AG09319 (cell line): ENCODE data around the gene SNTA1.
A peak's percentile ranks its signal among the peaks of the same experiment; 100 is the strongest.

Experiments used
- DNase-seq: peaks from one replicate; pipeline ENCODE4 v3.0.0-alpha.2; 2010; ENCODE audit warnings: low read depth; ENCODE audit errors: extremely low read depth
- TF ChIP-seq, protein P1 (sequence below): IDR thresholded peaks from 2 replicates; pipeline ENCODE4 v1.5.1; 2011; ENCODE audit warnings: low read depth, mild to moderate bottlenecking, inconsistent platforms, low read length, moderate library complexity

Gene SNTA1

DNA sequence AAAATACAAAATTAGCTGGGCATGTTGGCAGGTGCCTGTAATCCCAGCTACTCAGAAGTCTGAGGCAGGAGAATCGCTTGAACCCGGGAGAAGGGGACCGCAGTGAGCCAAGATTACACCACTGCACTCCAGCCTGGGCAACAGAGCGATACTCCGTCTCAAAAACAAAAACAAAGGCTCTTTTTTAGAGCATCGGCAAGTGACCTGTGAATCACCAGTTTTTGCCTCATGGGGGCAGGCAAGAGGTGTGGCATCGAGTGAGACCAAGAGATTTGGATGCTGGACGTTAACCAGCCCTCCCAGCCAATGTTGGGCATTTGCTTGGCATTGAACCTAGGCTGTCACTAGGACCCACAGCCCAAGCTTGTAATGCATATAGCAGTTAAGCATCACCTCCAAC, 27.6 kb downstream of the SNTA1 start:
- TF ChIP-seq, protein P1, sequence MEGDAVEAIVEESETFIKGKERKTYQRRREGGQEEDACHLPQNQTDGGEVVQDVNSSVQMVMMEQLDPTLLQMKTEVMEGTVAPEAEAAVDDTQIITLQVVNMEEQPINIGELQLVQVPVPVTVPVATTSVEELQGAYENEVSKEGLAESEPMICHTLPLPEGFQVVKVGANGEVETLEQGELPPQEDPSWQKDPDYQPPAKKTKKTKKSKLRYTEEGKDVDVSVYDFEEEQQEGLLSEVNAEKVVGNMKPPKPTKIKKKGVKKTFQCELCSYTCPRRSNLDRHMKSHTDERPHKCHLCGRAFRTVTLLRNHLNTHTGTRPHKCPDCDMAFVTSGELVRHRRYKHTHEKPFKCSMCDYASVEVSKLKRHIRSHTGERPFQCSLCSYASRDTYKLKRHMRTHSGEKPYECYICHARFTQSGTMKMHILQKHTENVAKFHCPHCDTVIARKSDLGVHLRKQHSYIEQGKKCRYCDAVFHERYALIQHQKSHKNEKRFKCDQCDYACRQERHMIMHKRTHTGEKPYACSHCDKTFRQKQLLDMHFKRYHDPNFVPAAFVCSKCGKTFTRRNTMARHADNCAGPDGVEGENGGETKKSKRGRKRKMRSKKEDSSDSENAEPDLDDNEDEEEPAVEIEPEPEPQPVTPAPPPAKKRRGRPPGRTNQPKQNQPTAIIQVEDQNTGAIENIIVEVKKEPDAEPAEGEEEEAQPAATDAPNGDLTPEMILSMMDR, result peak; percentile 57
- no peak for DNase-seq

DNA sequence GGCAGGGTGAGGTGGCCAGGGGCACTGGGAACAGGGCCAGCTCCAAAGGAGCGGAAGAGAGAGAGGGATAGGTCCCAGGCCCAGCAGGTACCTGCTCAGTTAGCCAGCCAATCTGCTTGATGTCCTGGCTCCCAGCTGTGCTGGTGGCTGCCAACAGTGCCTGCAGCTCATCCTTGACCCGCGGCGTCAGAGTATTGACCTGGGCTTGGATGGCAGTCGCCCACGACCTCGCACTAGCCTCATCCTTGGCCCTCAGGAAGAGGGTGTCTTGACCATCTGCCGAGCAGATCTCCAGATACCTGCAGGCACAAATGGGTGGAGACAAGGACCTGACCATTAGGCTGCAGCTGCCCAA, 31.1 kb downstream of the SNTA1 start:
- TF ChIP-seq, protein P1, result no peak
- no peak for DNase-seq

DNA sequence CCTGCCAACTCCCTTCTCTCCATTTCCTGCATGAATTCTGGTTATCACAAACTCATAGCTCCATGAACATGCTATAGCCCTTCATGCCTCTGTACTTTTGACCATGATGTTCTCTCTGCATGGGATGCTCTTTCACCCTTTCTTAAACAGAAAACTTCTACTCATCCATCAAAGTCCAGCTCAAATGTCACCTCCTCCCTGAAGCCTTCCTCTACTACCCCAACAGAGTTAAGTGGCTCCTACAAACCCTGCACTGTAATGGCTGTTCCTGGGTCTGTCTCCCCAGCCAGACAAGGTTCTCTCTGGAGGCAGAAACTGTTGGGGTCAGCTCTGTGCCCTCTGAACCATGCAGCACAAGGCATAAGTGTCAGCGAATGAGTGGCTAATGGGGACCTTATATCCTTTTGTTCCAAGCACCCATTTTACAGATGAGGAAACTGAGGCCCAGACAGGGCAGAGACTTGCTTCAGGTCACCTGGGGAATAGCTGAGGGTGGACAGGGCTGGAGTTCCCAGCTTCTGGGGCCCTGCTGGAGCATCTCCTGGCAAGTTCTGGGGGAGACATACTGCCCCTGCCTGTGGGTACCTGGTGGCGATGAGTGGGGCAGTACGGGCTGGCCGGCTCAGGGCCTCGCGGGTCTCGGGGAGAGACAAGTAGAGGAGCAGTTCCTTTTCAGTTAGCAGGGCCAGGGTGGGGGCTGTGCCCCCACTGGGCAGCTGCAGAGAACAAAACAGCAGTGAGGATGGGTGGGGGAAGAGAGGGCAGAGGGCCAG, 31.7 kb downstream of the SNTA1 start:
- no peak for DNase-seq
- TF ChIP-seq, protein P1, result no peak

DNA sequence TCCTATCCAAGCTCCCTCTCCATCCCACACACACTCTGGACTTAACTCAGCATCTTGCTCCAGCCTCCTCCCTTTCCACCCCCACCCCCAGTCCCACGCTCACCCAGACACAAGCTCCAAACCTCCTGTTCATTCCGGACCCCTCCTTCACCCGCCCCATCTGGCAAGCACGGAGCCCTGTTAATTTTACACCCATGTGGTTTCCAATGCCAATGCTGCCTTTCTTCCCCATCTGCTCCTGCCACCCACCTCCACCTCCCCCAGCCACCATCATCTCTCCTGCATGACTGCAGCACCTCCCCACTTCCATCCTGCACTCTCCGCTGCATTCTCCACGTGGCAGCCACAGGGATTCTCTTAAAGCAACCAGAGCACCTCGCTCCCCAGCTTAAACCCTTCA, 32.3 kb downstream of the SNTA1 start:
- DNase-seq, result no peak
- TF ChIP-seq, protein P1, result no peak

DNA sequence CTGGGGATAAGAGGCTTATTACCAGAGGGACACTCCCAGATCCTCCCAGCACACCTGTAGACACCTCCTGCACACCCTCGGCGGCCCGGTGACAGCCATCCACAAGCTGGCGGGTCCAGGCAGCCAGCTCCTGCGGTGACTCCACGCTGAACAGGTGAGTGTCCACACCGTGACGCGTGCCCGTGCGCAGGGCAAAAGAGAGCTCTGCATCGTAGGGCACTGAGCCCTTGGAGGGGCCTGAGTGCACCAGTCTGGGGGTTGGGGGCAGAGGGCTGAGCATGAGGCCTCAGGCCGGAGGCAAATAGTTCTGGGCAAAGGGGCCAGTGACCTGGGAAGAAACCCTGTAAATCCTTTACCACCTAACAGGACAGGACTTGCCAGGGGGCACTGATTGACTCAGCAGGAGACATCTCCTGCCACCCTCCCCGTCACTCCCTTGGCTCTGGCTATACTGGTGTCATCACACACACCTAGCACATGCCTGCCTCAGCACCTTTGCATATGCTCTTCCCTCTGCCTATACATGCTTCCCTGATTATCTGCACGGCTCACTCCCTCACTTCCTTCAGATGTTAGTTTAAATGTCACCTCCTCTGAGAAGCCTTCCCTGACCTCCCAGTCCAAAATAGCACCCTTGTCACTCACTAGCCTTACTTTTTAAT, 33.4 kb downstream of the SNTA1 start:
- no peak for DNase-seq
- TF ChIP-seq, protein P1, result no peak

DNA sequence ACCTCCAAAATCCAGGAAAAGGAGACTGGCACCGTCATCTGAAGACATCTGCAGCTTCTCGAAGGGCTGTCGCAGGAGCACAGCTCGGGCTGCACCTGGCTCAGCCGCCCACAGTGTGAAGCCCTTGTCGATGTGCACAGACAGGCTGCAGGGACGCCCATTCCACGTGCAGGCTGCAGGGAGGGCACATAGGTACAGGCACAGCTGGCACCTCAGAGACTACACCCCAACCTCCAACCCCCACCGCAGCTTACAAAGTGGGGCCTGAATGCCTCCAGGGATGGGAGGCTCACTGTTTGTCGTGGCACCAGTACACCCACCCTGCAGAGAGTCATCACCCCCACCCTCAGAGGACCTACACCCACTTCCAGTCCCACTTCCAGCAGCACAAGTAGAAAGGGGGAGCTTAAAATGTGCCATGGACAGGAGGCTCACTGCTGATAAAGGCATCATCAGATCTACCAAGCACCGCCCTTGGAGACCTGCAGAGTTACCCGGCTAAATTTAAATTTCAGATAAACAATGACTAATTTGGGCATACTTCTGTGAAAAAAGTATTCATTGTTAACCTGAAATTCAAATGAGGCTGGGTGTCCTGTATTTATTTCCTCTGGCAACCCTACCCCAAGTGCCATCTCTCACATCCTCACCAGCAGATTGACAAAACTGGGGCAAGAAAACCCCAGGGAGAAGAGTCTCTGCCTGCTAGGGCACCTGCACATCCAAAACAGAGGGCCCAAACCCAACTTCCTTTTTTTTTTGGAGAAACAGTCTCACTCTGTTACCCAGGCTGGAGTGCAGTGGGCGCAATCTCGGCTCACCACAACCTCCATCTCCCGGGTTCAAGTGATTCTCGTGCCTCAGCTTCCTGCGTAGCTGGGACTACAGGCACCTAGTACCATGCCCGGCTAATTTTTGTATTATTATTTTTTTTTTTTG, 34.6 kb downstream of the SNTA1 start:
- TF ChIP-seq, protein P1, result no peak
- DNase-seq, result no peak

DNA sequence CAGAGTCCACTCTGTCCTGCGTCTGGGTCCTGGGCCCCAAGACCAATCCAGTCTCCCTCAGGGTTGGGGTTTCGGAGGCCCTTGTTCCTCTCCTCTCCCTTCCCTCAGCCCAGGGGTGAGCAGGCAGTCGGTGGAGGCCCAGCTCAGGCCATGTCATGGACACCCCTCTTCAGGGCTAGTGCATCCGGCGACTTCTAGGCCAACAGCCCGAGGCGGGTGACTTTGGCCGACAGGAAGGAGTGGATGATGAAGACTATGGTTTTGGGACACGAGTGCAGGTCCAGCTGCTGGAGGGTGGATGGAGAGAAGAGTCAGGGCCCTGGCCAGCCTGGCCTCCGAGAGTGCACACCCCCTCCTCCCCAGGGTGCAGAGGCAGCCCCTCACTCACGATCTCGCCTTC, 35.2 kb downstream of the SNTA1 start:
- no peak for DNase-seq
- TF ChIP-seq, protein P1, result no peak
